ENCODE data around the gene NELFE. TPM values are rescaled to one million over a fixed set of nuclear protein-coding genes. Genes with fewer than 3 reads are reported as not detected.

The NELFE gene
- total RNA-seq, 1 experiment from 2014 or later, result 91.4 TPM

GRCh38 chr6:31947070-31947675 lies 11.6 kb downstream of the NELFE start:
- no peak overlapping the region for H4K5ac ChIP-seq (ENCODE audit: insufficient read length, low read depth, low read length)
- TF ChIP-seq CTCF (conservative IDR thresholded peaks at IDR 0.05), result no peak

More at GRCh38 chr6:31947070-31947675, 11.6 kb downstream of the NELFE start:
- no peak overlapping the region; a peak in 1 of 7 replicates for H3K27ac Mint-ChIP-seq
- Histone ChIP-seq H3K9me3 (ENCODE audit: control insufficient read depth, low read depth, low read length) (no peaks in the 10 kb centered on the region), H4K20me1 (ENCODE audit: control insufficient read depth, insufficient read depth, insufficient read length) (peaks cover 2% of the 10 kb centered on the region), H4K8ac (replicated peaks; ENCODE audit: insufficient read length, low read depth, low read length) (no peak overlapping the region), H2BK15ac (ENCODE audit: low read depth, low read length) (no peak overlapping the region), H2BK12ac (ENCODE audit: insufficient read length, low read depth, low read length) (no peak overlapping the region), H3K4me1 (ENCODE audit: insufficient read depth, low read length) (no peaks in the 10 kb centered on the region), H3K23ac (ENCODE audit: insufficient read length, low read depth, low read length) (no peak overlapping the region), H3K18ac (ENCODE audit: insufficient read length, low read depth, low read length) (no peak overlapping the region), H3K14ac (ENCODE audit: insufficient read depth, low read length) (no peak overlapping the region), H4K91ac (ENCODE audit: insufficient read length, low read depth, low read length) (no peak overlapping the region), H2BK120ac (ENCODE audit: low read depth, low read length, poor library complexity, severe bottlenecking) (no peak overlapping the region), H2BK5ac (ENCODE audit: insufficient read length, low read length) (no peak overlapping the region), H3K27me3 (ENCODE audit: insufficient read depth, low read length) (no peaks in the 10 kb centered on the region), H3T11ph (ENCODE audit: low read length) (no peak overlapping the region), H3K79me2 (ENCODE audit: insufficient read depth, low read length) (no peaks in the 10 kb centered on the region), H3K4me2 (ENCODE audit: insufficient read depth, insufficient read length, low read length) (no peak overlapping the region), H2AK5ac (ENCODE audit: insufficient read length, low read length) (no peak overlapping the region), H3K27ac (ENCODE audit: insufficient read length, low read depth, low read length) (no peak overlapping the region), H3K9ac (ENCODE audit: extremely low read depth, insufficient read length, low read length) (no peak overlapping the region), H3K23me2 (ENCODE audit: insufficient read length, low read depth, low read length, poor library complexity, severe bottlenecking) (no peaks in the 10 kb centered on the region), H2AFZ (ENCODE audit: low read length) (no peak overlapping the region), H2BK20ac (ENCODE audit: low read depth, low read length, poor library complexity, severe bottlenecking) (no peak overlapping the region), H3K56ac (ENCODE audit: insufficient read length, low read depth, low read length) (no peak overlapping the region), H3K4ac (ENCODE audit: low read depth, low read length) (no peak overlapping the region), H3K79me1 (ENCODE audit: insufficient read depth, low read depth, low read length, poor library complexity, severe bottlenecking) (no peaks in the 10 kb centered on the region)
- H3K27me3 Mint-ChIP-seq (ENCODE audit: low read depth), result peaks cover 57% of the 10 kb centered on the region
- no peaks in the 10 kb centered on the region for H3K9me3 Mint-ChIP-seq
- peaks cover 0 to 20% (median 10%) of the 10 kb centered on the region in 3 experiments; a peak in 6 of 7 replicates for H3K36me3 Mint-ChIP-seq (ENCODE audit: insufficient read depth in 1 of 3, low read depth in 3 of 3)
- WGBS (ENCODE audit: extremely low coverage, insufficient read length, low lambda C conversion rate), result no CpG with 5 or more reads among the region's 24 CpGs
- DNase-seq, result no peak
- no peak overlapping the region; a peak in 1 of 5 replicates for H3K4me3 Mint-ChIP-seq
- peaks cover 5 to 8% of the 10 kb centered on the region in 2 experiments; a peak in 3 of 4 replicates for H3K4me1 Mint-ChIP-seq

All from H9 (cell line).